ENCODE results near the gene BSN. TPM values are rescaled to one million over a fixed set of nuclear protein-coding genes. Genes with fewer than 3 reads are reported as not detected.

Gene BSN
- total and polyA plus RNA-seq, 2 experiments from 2014 or later = 0.50 to 5.1 TPM

- H3K36me3 ChIP-seq (ENCODE audit: insufficient read depth) = no peaks in the 10 kb centered on the region
- H3K4me3 Mint-ChIP-seq = no peak overlapping the region; the same call in 2 of the 3 replicates
- H3K79me2 ChIP-seq (replicated peaks; ENCODE audit: insufficient read depth) = no peaks in the 10 kb centered on the region
Observed at GRCh38 chr3:49702672-49703071, 148.4 kb downstream of the BSN start.

More at GRCh38 chr3:49702672-49703071, 148.4 kb downstream of the BSN start:
- Histone ChIP-seq H3F3A (replicated peaks; ENCODE audit: low read depth) (no peaks in the 10 kb centered on the region; the same call in 1 of the 2 replicates), H2AFZ (no peak overlapping the region), H4K20me1 (replicated peaks; ENCODE audit: insufficient read depth) (peaks cover 5% of the 10 kb centered on the region; the same call in 1 of the 2 replicates), H3K9me2 (ENCODE audit: insufficient read depth) (no peaks in the 10 kb centered on the region), H3K4me2 (no peak overlapping the region), H3K27ac (ENCODE audit: low read depth) (no peak overlapping the region), H3K27me3 (ENCODE audit: insufficient read depth) (no peaks in the 10 kb centered on the region), H3K4me1 (ENCODE audit: insufficient read depth) (no peaks in the 10 kb centered on the region), H3K4me3 (no peak overlapping the region)
- Mint-ChIP-seq H3K27me3 (ENCODE audit: insufficient read depth, low read depth, poor library complexity) (peaks cover 17% of the 10 kb centered on the region), H3K36me3 (ENCODE audit: low read depth) (peaks cover 12% of the 10 kb centered on the region), H3K4me1 (peaks cover 18% of the 10 kb centered on the region), H3K27ac (no peak overlapping the region), H3K9me3 (no peaks in the 10 kb centered on the region)
- no peak for DNase-seq (ENCODE audit: low spot score)
- ATAC-seq = no peak
- TF ChIP-seq EZH2phosphoT487 (IDR thresholded peaks at IDR 0.05; ENCODE audit: unreplicated experiment) (no peak), STAT1 (IDR thresholded peaks at IDR 0.05; ENCODE audit: unreplicated experiment) (no peak), ZNF462 (CRISPR knock-in tag; IDR thresholded peaks at IDR 0.05) (no peak), POLR2AphosphoS5 (IDR thresholded peaks at IDR 0.05; ENCODE audit: low read depth) (no peak), EZH2 (IDR thresholded peaks at IDR 0.05; ENCODE audit: low read depth, unreplicated experiment) (no peak), ZNF331 (CRISPR knock-in tag; IDR thresholded peaks at IDR 0.05; ENCODE audit: low read depth) (no peak)
